ENCODE results near the gene RASEF.

DNA sequence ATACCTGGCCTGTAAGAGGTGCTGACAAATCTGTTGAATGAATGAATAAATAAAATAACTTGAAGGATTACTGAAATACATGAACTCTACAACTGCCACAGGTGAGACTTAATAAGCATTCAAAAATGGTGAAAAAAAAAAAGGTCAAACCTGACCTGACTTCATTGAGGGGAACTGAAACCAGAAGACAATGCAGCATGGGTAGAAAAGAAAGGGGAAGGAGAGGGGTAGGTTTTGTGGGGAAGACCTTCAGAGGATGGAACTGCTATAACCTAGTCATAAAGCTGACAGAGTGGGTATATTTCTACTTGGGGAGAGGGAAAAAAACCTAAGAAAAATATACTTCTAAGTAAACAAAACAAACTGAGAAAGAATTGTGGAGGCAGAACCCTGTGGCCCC is 56.6 kb downstream of the RASEF start:
- no peak for TF ChIP-seq CTCF (IDR thresholded peaks at IDR 0.05)
- TF ChIP-seq POLR2A (IDR thresholded peaks at IDR 0.05), result no peak
- no peak for TF ChIP-seq EP300 (IDR thresholded peaks at IDR 0.05)
